IMR-90 (cell line): ENCODE results near the gene ADAMTS18. TPM values are rescaled to one million over a fixed set of nuclear protein-coding genes. Genes with fewer than 3 reads are reported as not detected.

Source experiments
- ATAC-seq: fragments of 200-7000 bp; cut with Tn5 transposase; 2 replicates; pipeline ENCODE4 v1.9.1; 2020; ENCODE audit warnings: low read depth, mild to moderate bottlenecking, moderate library complexity
- BruUV-seq: library from RNA; stranded (reverse); fragments of 400-500 nt; replicated peaks from 2 replicates; lab custom pipeline; 2021; lab: Mats Ljungman, UMichigan
- CTCF ChIA-PET: fragments of 300-600 bp; formaldehyde crosslinking; extraction: SDS; loops from one replicate; lab custom pipeline; 2021; ENCODE audit warnings: antibody characterized with exemption; lab: Yijun Ruan, JAX
- POLR2A ChIA-PET: fragments of 300-600 bp; sonication (Branson Sonifier 250); formaldehyde crosslinking; loops from one replicate; lab custom pipeline; 2022; ENCODE audit warnings: antibody characterized with exemption; ENCODE audit not compliant: unreplicated experiment; lab: Charles Lee
- DNase-seq: peaks from one replicate; pipeline ENCODE4 v3.0.0; 2013
- H2AFZ ChIP-seq: replicated peaks from 2 replicates; pipeline ENCODE3; 2013; ENCODE audit warnings: low read length, mild to moderate bottlenecking; ENCODE audit not compliant: poor library complexity
- H2AK5ac ChIP-seq: 2 replicates; pipeline ENCODE4 v1.6.1; 2013; ENCODE audit warnings: low read depth, low read length, inconsistent platforms
- H2AK9ac ChIP-seq: replicated peaks from 2 replicates; pipeline ENCODE3; 2013; ENCODE audit warnings: mild to moderate bottlenecking, low read depth, low read length, moderate library complexity; ENCODE audit not compliant: poor library complexity
- H2BK120ac ChIP-seq: 2 replicates; pipeline ENCODE4 v1.6.1; 2013; ENCODE audit warnings: low read depth, low read length, inconsistent platforms
- H2BK15ac ChIP-seq: 3 replicates; pipeline ENCODE4 v1.6.1; 2013; ENCODE audit warnings: low read depth, low read length, inconsistent platforms
- H2BK20ac ChIP-seq: 2 replicates; pipeline ENCODE4 v1.6.1; 2013; ENCODE audit warnings: low read depth, mild to moderate bottlenecking, inconsistent platforms, low read length, moderate library complexity
- H2BK5ac ChIP-seq: 2 replicates; pipeline ENCODE4 v1.6.1; 2013; ENCODE audit warnings: mild to moderate bottlenecking, low read depth, low read length, inconsistent platforms; ENCODE audit not compliant: poor library complexity, severe bottlenecking
- H3K14ac ChIP-seq: replicated peaks from 2 replicates; pipeline ENCODE4 v1.6.1; 2013; ENCODE audit warnings: low read depth, low read length, inconsistent platforms
- H3K18ac ChIP-seq: 2 replicates; pipeline ENCODE4 v1.6.1; 2013; ENCODE audit warnings: low read depth, low read length, control low read depth
- H3K23ac ChIP-seq: 2 replicates; pipeline ENCODE4 v1.6.1; 2013; ENCODE audit warnings: low read depth, low read length, inconsistent platforms
- H3K27ac ChIP-seq: 2 replicates; pipeline ENCODE4 v1.5.1; 2013; ENCODE audit warnings: mild to moderate bottlenecking, control low read depth, low read length; ENCODE audit not compliant: insufficient read depth
- H3K27me3 ChIP-seq: 2 replicates; pipeline ENCODE4 v1.6.1; 2013; ENCODE audit warnings: low read length; ENCODE audit not compliant: control insufficient read depth, insufficient read depth
- H3K36me3 ChIP-seq: 2 replicates; pipeline ENCODE4 v1.6.1; 2013; ENCODE audit warnings: low read length, mixed read lengths; ENCODE audit not compliant: control insufficient read depth, insufficient read depth
- H3K4ac ChIP-seq: 2 replicates; pipeline ENCODE4 v1.6.1; 2013; ENCODE audit warnings: low read depth, low read length, inconsistent platforms
- H3K4me1 ChIP-seq: 2 replicates; pipeline ENCODE4 v1.6.1; 2013; ENCODE audit warnings: low read length, mixed read lengths; ENCODE audit not compliant: control insufficient read depth, insufficient read depth
- H3K4me2 ChIP-seq: 2 replicates; pipeline ENCODE4 v1.6.1; 2013; ENCODE audit warnings: low read depth, mild to moderate bottlenecking, control low read depth, low read length, moderate library complexity
- H3K4me3 ChIP-seq: 2 replicates; pipeline ENCODE4 v1.5.1; 2013; ENCODE audit warnings: low read depth, mild to moderate bottlenecking, control low read depth, low read length, moderate library complexity; ENCODE audit not compliant: insufficient read depth
- H3K56ac ChIP-seq: 2 replicates; pipeline ENCODE4 v1.6.1; 2013; ENCODE audit warnings: low read length, inconsistent platforms; ENCODE audit not compliant: insufficient read depth; ENCODE audit errors: extremely low read depth
- H3K79me1 ChIP-seq, 2 experiments: 2 replicates each; pipeline ENCODE4 v1.6.1; 2013; ENCODE audit warnings: low read length in 2 of 2, inconsistent platforms in 1 of 2, low read depth in 1 of 2
- H3K9ac ChIP-seq: 2 replicates; pipeline ENCODE4 v1.6.1; 2013; ENCODE audit warnings: low read depth, low read length, control low read depth
- H3K9me1 ChIP-seq: 2 replicates; pipeline ENCODE4 v1.6.1; 2013; ENCODE audit warnings: low read length, inconsistent platforms; ENCODE audit not compliant: insufficient read depth
- H3K9me3 ChIP-seq: 2 replicates; pipeline ENCODE4 v1.6.1; 2013; ENCODE audit warnings: low read length; ENCODE audit not compliant: control insufficient read depth, insufficient read depth
- H4K20me1 ChIP-seq: 2 replicates; pipeline ENCODE4 v1.6.1; 2013; ENCODE audit warnings: low read length, inconsistent platforms; ENCODE audit not compliant: insufficient read depth
- H4K5ac ChIP-seq: 2 replicates; pipeline ENCODE4 v1.6.1; 2013; ENCODE audit warnings: mild to moderate bottlenecking, low read depth, low read length, control low read depth
- H4K8ac ChIP-seq, 2 experiments: 2 replicates each; pipeline ENCODE4 v1.6.1; 2013; ENCODE audit warnings: low read depth in 2 of 2, low read length in 2 of 2, control low read depth in 1 of 2, inconsistent platforms in 1 of 2
- H4K91ac ChIP-seq: 2 replicates; pipeline ENCODE4 v1.6.1; 2013; ENCODE audit warnings: low read depth, low read length, inconsistent platforms; ENCODE audit not compliant: insufficient read depth
- MXI1 ChIP-seq: IDR thresholded peaks from 2 replicates; pipeline ENCODE4 v1.6.1; 2012; ENCODE audit warnings: low read depth, mild to moderate bottlenecking, low read length, moderate library complexity, borderline replicate concordance
- RCOR1 ChIP-seq: IDR thresholded peaks from 2 replicates; pipeline ENCODE4 v1.6.1; 2012; ENCODE audit warnings: mild to moderate bottlenecking, low read length, improper control_type of control experiment; ENCODE audit not compliant: insufficient replicate concordance
- USF2 ChIP-seq: fragments of 150-350 bp; IDR thresholded peaks from 2 replicates; pipeline ENCODE4 v1.6.1; 2017; ENCODE audit warnings: mild to moderate bottlenecking, antibody characterized with exemption, low read length, low read depth
- WGBS, 2 experiments: methylation state at CpG; one replicate each; pipeline versions ENCODE4 v1.1.5 to v1.1.7; 2013; ENCODE audit warnings: missing lambda C conversion rate in 2 of 2; ENCODE audit not compliant: insufficient read length in 1 of 2; ENCODE audit errors: extremely low coverage in 2 of 2; 5-methylcytosine and 5-hydroxymethylcytosine counted together
- dilution Hi-C: fragments of 300-500 bp; cut with HindIII; formaldehyde crosslinking; loops from one replicate; pipeline ENCODE4 v1.14.3; 2018; ENCODE audit warnings: low sequenced_read_pairs; ENCODE audit not compliant: unreplicated experiment
- in situ Hi-C: fragments of 300-500 bp; cut with MboI; formaldehyde crosslinking; loops from 3 replicates; pipeline ENCODE4 v1.14.3; 2019; ENCODE audit warnings: low sequenced_read_pairs, inconsistent platforms, mixed read lengths
- intact Hi-C: fragments of 100-400 bp; cut with micrococcal nuclease; formaldehyde crosslinking; loops from 2 replicates; pipeline ENCODE4 v1.10.0; 2022
- polyA plus RNA-seq, 3 experiments: library from polyadenylated mRNA; depleted of rRNA; stranded (reverse); fragments of >200 nt; gene quantifications; 2 replicates each; pipeline ENCODE4 v1.2.3, GENCODE V29; 2012; ENCODE audit warnings: low replicate concordance in 1 of 3
- total RNA-seq: library from RNA; depleted of rRNA; stranded (reverse); fragments of >200 nt; gene quantifications from 2 replicates; pipeline ENCODE4 v1.2.3, GENCODE V29; 2012

ADAMTS18 gene
- total and polyA plus RNA-seq, 2 of the 4 experiments (the other 2 are of a cell fraction), result not detected

- TF ChIP-seq RCOR1, result no peak
- TF ChIP-seq MXI1, result no peak
- TF ChIP-seq USF2, result peak; percentile 20; the same call in 1 of the 2 replicates
- DNase-seq (peak; percentile 73), ATAC-seq (peak; percentile 67)
- H4K5ac ChIP-seq, result no peak overlapping the region
- H3K18ac ChIP-seq, result no peak overlapping the region
- WGBS, 2 experiments, result no CpG with 5 or more reads among the region's 2 CpGs
- H3K9me3 ChIP-seq, result no peaks in the 10 kb centered on the region
- BruUV-seq, result no TSS peak
- H3K4me2 ChIP-seq, result no peak overlapping the region
- H3K4me3 ChIP-seq, result no peak overlapping the region
- H3K27me3 ChIP-seq, result no peaks in the 10 kb centered on the region
- no peak overlapping the region for H3K56ac ChIP-seq
- H3K36me3 ChIP-seq, result no peaks in the 10 kb centered on the region
- no peaks in the 10 kb centered on the region for H3K9me1 ChIP-seq
- ChIA-PET POLR2A (no interaction called here), CTCF (no interaction called here)
- no peak overlapping the region for H2BK5ac ChIP-seq
- no peak overlapping the region for H4K8ac ChIP-seq
- H3K23ac ChIP-seq, result no peak overlapping the region
- in situ Hi-C loops (no loop called here), intact Hi-C loops (no loop called here), dilution Hi-C loops (no loop called here)
- H3K79me1 ChIP-seq, result no peaks in the 10 kb centered on the region
- H3K4me1 ChIP-seq, result peaks cover 6% of the 10 kb centered on the region
- no peak overlapping the region for H3K14ac ChIP-seq
- H4K91ac ChIP-seq, result no peak overlapping the region
- no peak overlapping the region for H3K4ac ChIP-seq
- no peak overlapping the region for H2BK120ac ChIP-seq
- no peaks in the 10 kb centered on the region for H4K20me1 ChIP-seq
- H3K27ac ChIP-seq, result no peak overlapping the region
- no peak overlapping the region for H3K9ac ChIP-seq
- no peak overlapping the region for H2BK20ac ChIP-seq
- no peak overlapping the region for H2AK9ac ChIP-seq
- no peak overlapping the region for H2AK5ac ChIP-seq
- no peak overlapping the region for H2AFZ ChIP-seq
- H2BK15ac ChIP-seq, result no peak overlapping the region
These were observed 145.5 kb downstream of the ADAMTS18 start for GRCh38 chr16:77289331-77289809.
